HUES48 (cell line): ENCODE measurements around the gene JMJD8.
A peak's percentile ranks its signal among the peaks of the same experiment; 100 is the strongest.

ENCODE experiments used
- H3K27ac ChIP-seq: one replicate; pipeline ENCODE4 v1.7.0; 2013; ENCODE audit warnings: low read depth, low read length, inconsistent platforms
- H3K27me3 ChIP-seq: 2 replicates; pipeline ENCODE4 v1.6.1; 2013; ENCODE audit warnings: mild to moderate bottlenecking, low read length; ENCODE audit not compliant: control insufficient read depth, insufficient read depth
- H3K36me3 ChIP-seq: 2 replicates; pipeline ENCODE4 v1.6.1; 2013; ENCODE audit warnings: low read length; ENCODE audit not compliant: control insufficient read depth, insufficient read depth
- H3K4me1 ChIP-seq: 2 replicates; pipeline ENCODE4 v1.6.1; 2013; ENCODE audit warnings: mild to moderate bottlenecking, low read length; ENCODE audit not compliant: control insufficient read depth, insufficient read depth
- H3K4me3 ChIP-seq: 2 replicates; pipeline ENCODE4 v1.5.1; 2013; ENCODE audit warnings: mild to moderate bottlenecking, low read depth, low read length
- H3K9ac ChIP-seq: 2 replicates; pipeline ENCODE4 v1.6.1; 2013; ENCODE audit warnings: mild to moderate bottlenecking, low read depth, low read length, moderate library complexity
- H3K9me3 ChIP-seq: 2 replicates; pipeline ENCODE4 v1.6.1; 2013; ENCODE audit warnings: low read length; ENCODE audit not compliant: control insufficient read depth, insufficient read depth

Gene JMJD8

DNA sequence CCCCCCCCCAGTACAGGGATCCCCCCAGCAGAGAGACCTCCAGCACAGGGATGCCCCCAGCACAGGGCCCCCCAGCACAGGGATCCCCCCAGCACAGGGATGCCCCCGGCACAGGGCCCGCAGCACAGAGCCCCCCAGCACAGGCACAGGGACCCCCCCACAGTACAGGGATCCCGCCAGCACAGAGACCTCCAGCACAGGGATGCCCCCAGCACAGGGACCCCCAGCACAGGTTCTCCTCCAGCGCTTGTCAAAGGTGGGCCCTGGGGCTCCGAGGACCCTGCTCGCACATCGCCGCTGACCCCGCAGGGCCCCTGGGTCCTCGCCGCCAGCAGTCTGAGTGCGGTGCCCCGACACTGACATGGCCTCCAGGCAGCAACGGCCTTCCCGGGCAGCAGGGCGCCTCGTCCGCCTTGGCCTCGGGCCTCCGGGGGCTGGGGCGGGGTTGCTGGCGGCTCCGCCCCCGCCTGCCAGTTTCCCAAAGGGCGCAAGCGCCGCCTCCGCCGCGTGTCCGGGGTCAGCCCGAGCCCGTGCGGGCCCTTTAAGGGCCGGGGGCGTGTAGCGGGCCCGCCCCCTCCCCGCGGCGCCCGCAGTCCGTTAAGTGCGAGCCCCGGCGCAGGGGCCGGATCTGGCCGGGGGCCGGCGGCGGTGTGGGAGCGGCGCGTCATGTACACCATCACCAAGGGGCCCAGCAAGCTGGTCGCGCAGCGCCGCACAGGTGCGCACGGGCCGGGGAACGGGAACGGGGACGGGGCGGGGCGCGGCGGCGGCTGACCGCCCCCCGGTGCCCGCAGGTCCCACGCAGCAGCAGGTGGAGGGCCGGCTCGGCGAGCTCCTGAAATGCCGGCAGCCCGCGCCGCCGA lies 42.6 kb downstream of the JMJD8 start, which contains the start of gene MCRIP2:
Gene MCRIP2, plus strand, starts transcription at position 503 of the 863 bp plus-strand sequence. Its CDS starts 164 bp downstream, at position 667.
- Histone ChIP-seq H3K9me3 (no peaks in the 10 kb centered on the region), H3K9ac (peak within 1 kb of the TSS; percentile 55; the same call in 1 of the 2 replicates), H3K36me3 (no peaks in the 10 kb centered on the region), H3K4me1 (peaks cover 19% of the 10 kb centered on the region), H3K27ac (peak within 1 kb of the TSS; percentile 12), H3K27me3 (no peaks in the 10 kb centered on the region), H3K4me3 (peak within 1 kb of the TSS; percentile 74)

GRCh38 chr16:640614-641013 lies 43.5 kb downstream of the JMJD8 start:
- H3K27ac ChIP-seq: no peak overlapping the region
- H3K36me3 ChIP-seq: no peaks in the 10 kb centered on the region
- no peaks in the 10 kb centered on the region for H3K27me3 ChIP-seq
- H3K9ac ChIP-seq: no peak overlapping the region
- H3K9me3 ChIP-seq: no peaks in the 10 kb centered on the region
- H3K4me1 ChIP-seq: peaks cover 19% of the 10 kb centered on the region
- H3K4me3 ChIP-seq: no peak overlapping the region

DNA sequence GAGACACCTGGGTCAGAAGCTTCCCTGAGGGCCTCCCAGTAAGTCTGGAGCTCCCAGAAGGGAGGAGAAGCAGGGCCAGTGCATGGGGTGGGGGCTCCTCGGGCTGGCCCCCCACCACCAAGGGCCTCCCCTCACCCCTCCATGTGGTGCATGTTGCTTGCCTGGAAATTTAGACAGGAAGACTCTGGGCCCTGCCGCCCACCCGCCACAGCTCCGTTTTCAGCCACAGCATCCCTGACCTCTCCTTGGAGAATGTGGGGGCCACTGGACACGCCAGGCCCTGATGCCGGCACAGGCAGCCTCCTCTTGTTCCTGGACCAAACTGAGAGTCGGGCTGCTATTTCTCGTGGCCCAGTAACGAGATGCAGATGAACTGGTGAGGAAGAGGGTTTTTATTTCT lies 45.3 kb downstream of the JMJD8 start:
- Histone ChIP-seq H3K9me3 (no peaks in the 10 kb centered on the region), H3K27me3 (no peaks in the 10 kb centered on the region), H3K9ac (no peak overlapping the region), H3K4me3 (no peak overlapping the region), H3K4me1 (peaks cover 19% of the 10 kb centered on the region), H3K27ac (no peak overlapping the region), H3K36me3 (peaks cover 7% of the 10 kb centered on the region; the same call in 1 of the 2 replicates)

DNA sequence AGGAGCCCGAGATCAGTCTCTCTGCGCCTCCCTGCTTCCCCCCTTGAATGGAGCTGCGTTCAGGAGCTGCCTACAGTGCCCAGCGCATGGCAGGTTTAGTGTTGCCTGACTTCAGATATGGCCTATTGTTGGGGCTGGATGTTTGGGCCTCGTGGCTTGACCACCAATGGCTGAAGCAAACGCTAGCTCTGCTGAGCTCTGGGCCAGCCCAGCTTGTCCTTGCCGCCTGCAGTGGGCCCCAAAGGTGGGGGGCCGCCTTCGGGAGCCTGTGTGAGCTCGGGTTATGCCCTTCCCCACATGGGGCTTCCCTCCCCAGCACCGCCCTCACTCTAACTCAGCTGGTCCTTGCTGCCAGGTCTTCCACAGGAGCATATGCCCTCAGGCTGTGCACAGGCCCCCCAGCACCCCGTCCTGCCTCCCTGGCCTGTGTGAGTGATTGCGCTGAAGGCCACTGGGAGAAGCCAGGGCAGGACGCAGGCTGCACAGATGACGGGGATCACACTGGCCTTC lies 46.0 kb downstream of the JMJD8 start:
- no peaks in the 10 kb centered on the region for H3K9me3 ChIP-seq
- H3K27me3 ChIP-seq: no peaks in the 10 kb centered on the region
- peaks cover 19% of the 10 kb centered on the region for H3K4me1 ChIP-seq
- peaks cover 15% of the 10 kb centered on the region for H3K36me3 ChIP-seq
- H3K9ac ChIP-seq: no peak overlapping the region
- no peak overlapping the region for H3K4me3 ChIP-seq
- H3K27ac ChIP-seq: no peak overlapping the region

DNA sequence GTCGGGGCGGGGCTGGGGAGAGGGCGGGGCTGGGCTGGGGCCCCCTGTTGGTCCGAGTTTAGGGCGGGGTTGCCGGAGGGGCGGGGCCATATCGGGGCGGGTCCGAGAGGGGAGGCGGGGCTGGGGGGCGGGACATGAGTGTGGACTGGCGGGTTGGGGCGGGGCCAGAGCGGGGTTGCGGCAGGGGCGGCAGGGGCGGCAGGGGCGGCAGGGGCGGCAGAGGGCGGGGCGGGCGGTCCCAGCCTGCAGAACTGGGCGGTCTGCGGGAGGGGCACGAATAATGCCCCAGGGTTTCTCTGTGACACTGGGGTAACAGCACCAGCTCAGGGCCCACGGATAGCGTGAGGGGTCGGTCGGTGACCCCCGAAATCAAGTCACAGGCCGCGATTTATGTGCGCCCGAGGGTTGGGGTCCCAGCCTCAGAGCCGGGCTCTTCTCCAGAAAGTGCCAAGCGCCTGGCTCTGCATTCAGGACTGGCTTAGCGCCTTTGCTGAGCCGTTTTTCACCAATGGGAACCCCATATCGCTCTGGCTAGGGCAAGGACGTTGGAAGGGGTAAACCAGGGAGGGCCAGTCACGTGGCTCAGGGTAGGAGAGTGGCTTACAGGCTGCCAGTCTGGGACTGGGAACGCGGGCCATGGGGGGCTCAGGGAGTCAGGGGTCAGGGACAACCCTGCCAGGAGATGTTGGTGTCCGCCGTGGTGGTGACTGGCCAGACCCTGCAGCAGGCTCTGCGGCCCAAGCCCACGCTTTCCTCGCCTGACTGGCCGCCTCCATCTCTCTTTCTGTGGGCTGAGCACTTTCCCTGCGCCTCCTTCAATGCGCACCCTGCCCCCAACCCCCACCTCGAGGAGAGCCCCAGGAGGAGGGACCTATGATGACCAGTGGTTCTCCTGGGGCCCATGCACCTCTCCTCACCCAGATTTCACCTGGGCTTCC lies 46.8 kb downstream of the JMJD8 start:
- no peak overlapping the region for H3K9ac ChIP-seq
- peaks cover 15% of the 10 kb centered on the region; the same call in 1 of the 2 replicates for H3K4me1 ChIP-seq
- H3K27ac ChIP-seq: peak overlapping the region; percentile 26

DNA sequence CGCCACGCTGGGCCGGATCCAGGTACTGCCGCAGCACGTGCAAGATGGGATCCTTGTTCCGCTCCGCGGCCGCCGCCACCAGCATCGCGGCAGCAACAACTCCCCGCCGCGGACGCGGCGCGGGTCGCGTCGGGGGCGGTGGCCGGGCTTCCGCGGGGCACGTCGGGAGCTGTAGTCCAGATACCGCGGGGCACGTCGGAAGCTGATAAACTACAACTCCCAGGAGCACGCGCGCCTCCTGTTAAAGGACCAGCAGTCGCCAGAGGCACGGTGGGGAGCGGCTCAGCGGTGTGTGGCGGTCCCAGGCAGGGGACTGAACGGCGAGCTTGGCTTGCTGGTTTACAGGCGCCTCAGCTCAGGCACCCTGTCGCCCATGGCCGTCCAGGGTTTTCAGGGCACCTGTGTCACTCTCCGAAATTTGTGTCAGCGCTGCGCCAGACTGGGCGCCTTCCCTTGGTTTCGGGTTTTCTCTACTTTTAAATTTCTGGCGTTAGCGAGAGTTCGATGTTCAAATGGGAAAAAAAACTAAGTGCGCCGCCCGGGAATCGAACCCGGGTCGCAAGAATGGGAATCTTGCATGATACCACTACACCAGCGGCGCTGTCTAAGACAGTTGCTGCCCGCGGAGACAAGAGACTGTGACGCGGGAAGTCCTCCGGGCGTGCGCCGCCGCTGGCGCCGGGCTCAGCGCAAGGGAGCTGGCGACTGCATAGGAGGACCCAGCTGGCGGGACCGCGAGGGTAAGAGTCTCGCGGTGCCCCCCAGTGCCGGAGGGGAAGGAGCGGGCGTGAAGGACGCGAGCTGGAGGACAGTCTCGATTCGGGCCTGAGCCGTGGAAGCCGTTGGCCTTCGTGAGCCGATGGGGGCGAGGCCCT lies 47.7 kb downstream of the JMJD8 start, which contains the start of gene METTL26:
Gene METTL26, minus strand, starts transcription at position 100 of the 875 bp plus-strand sequence. Its CDS starts 15 bp downstream, at position 85.
- Histone ChIP-seq H3K4me3 (peak within 1 kb of the TSS; percentile 85), H3K27ac (peak within 1 kb of the TSS; percentile 83), H3K27me3 (no peaks in the 10 kb centered on the region), H3K9me3 (no peaks in the 10 kb centered on the region), H3K4me1 (peaks cover 15% of the 10 kb centered on the region; the same call in 1 of the 2 replicates), H3K9ac (peak within 1 kb of the TSS; percentile 61; the same call in 1 of the 2 replicates), H3K36me3 (peaks cover 17% of the 10 kb centered on the region)

More for the DNA sequence above, 46.8 kb downstream of the JMJD8 start:
- peak overlapping the region; percentile 85 for H3K4me3 ChIP-seq
- H3K27me3 ChIP-seq: no peaks in the 10 kb centered on the region
- peaks cover 17% of the 10 kb centered on the region for H3K36me3 ChIP-seq
- no peaks in the 10 kb centered on the region for H3K9me3 ChIP-seq

GRCh38 chr16:635573-636205 lies 48.4 kb downstream of the JMJD8 start:
- peak overlapping the region; percentile 50 for H3K27ac ChIP-seq
- no peaks in the 10 kb centered on the region for H3K9me3 ChIP-seq
- H3K36me3 ChIP-seq: peaks cover 17% of the 10 kb centered on the region
- H3K4me3 ChIP-seq: peak overlapping the region; percentile 85
- H3K27me3 ChIP-seq: no peaks in the 10 kb centered on the region
- peaks cover 19% of the 10 kb centered on the region; the same call in 1 of the 2 replicates for H3K4me1 ChIP-seq
- H3K9ac ChIP-seq: peak overlapping the region; percentile 51; the same call in 1 of the 2 replicates

DNA sequence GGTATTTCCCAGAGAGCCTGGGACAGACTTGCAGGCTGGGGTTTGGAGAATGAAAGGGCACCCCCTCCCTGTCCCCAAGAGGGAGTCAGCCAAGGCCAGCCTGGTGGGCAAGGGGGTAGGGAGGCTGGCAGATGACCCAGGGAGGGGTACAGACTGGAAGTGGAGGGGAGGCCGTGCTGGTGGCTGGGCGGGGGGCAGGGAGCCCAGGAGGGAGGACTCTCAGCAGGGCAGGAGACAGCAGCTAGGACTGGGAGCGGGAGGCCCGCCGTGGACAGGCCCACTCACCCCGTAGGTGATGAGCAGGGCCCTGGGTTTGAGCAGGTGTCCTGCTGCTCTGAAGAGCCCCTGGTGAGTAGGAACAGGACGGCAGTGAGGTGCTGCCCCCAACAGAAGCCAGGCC lies 49.1 kb downstream of the JMJD8 start:
- no peaks in the 10 kb centered on the region for H3K27me3 ChIP-seq
- H3K4me3 ChIP-seq: peak overlapping the region; percentile 85; the same call in 1 of the 2 replicates
- H3K36me3 ChIP-seq: peaks cover 17% of the 10 kb centered on the region
- no peaks in the 10 kb centered on the region for H3K9me3 ChIP-seq
- peaks cover 25% of the 10 kb centered on the region; the same call in 1 of the 2 replicates for H3K4me1 ChIP-seq
- H3K27ac ChIP-seq: no peak overlapping the region
- no peak overlapping the region for H3K9ac ChIP-seq

DNA sequence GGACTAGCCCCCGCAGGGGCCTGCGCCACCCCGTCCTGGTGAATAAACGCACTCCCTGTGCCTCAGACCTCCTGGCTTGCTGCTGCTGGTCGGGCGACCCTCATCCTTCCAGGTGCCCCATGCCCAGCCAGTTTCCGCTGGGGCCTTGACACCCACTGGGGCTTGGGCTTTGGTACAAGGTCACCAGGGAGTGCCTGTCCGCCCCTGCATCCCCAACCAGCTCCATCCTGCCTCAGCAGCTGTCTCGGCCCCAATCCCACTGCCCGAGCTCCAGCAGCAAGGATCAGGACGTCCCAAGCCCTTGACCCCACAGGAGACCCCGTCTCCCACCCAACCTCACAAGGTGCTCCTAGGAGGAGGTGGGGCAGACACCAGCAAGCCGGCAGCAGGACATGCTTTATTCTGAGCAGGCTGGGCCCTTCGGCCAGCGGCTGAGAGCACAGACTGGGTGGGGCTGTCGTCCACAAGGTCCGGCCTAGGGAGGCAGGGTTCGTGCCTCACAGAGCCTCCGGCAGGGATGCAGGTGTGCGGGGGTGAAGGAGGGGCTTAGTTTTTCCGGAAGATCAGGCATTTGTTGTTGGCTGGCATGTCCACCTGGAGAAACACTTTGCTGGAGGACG lies 50.0 kb downstream of the JMJD8 start:
- no peak overlapping the region for H3K4me3 ChIP-seq
- H3K9me3 ChIP-seq: no peaks in the 10 kb centered on the region
- H3K27ac ChIP-seq: no peak overlapping the region
- H3K9ac ChIP-seq: no peak overlapping the region
- H3K36me3 ChIP-seq: peaks cover 17% of the 10 kb centered on the region
- peaks cover 32% of the 10 kb centered on the region for H3K4me1 ChIP-seq
- no peaks in the 10 kb centered on the region for H3K27me3 ChIP-seq
